IPS-NIHi7 (cell line): Measurements from ENCODE around the gene PIP4K2C.
"Not testable (repeated sequence)": the region's sequence is repeated elsewhere in the genome, so short reads cannot be mapped to it uniquely, and the experiment has no call there.

Source experiments
- DNase-seq: peaks from one replicate; pipeline ENCODE4 v3.0.0; 2012; ENCODE audit warnings: mixed read lengths; ENCODE audit errors: extremely low spot score

PIP4K2C gene

DNA sequence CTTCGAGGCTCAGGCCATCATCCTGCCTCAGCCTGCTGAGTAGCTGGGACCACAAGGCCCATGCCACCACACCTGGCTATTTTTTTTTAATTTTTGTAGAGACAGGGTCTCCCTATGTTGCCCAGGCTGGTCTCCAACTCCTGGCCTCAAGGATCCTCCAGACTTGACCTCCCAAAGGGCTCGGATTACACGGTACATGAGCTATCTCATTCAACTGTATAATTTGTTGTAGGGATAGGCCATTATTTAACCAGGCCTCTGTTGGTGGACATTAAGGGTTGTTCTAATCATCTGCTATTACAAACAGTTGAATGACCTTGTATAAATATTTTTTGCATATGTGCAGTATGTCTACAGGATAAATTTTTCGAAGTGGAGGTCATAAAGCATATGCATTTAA, 32.1 kb upstream of the PIP4K2C start:
- DNase-seq: no peak

GRCh38 chr12:57560516-57560915, 30.5 kb upstream of the PIP4K2C start:
- no peak for DNase-seq

DNA sequence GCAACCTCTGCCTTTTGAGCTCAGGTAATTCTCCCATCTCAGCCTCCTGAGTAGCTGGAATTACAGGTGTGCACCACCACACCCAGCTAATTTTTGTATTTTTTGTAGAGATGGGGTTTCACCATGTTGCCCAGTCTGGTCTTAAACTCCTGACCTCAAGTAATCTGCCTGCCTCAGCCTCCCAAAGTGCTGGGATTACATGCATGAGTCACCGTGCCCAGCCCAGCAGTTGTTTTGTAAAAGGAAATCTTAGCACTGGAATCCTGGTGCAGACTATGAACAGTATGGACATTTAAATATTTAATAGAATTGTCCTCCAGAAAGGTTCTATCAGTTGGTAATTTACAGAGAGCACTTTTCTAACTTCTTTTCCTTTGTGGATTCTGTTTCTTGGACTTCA, 29.9 kb upstream of the PIP4K2C start:
- not testable (repeated sequence) for DNase-seq

GRCh38 chr12:57563358-57563757, 27.6 kb upstream of the PIP4K2C start:
- no peak for DNase-seq

DNA sequence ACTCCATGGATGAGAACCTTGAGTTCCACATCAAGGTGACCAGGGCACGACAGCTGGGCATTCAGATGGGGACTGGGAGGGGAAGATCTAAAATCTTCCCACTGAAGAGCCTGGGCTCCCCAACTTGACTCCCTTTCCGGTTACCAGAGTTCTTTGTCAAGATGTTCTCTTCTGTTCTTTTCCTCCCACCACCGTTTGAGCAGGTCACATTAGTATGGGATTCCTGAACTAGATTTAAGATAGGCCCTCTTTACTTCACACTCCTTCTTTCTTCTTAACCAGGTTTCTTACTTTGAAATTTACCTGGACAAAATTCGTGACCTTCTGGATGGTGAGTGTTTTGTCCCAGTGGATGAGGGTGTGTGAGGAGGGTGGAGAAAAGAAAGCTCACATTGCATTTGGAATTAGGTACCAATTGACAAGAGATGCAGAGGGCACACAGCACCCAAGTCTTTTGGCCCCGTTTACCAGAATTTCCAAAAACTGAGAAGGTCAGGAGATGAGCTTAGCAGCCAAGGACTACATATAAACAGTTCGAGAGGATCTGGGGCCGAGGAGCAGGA, 26.7 kb upstream of the PIP4K2C start:
- no peak for DNase-seq

- no peak for DNase-seq
These were observed 22.2 kb upstream of the PIP4K2C start for GRCh38 chr12:57568838-57569237.

- DNase-seq: no peak
These were observed 21.1 kb upstream of the PIP4K2C start for GRCh38 chr12:57569858-57570257.

- not testable (repeated sequence) for DNase-seq
These were observed 20.6 kb upstream of the PIP4K2C start for GRCh38 chr12:57570438-57570837.

DNA sequence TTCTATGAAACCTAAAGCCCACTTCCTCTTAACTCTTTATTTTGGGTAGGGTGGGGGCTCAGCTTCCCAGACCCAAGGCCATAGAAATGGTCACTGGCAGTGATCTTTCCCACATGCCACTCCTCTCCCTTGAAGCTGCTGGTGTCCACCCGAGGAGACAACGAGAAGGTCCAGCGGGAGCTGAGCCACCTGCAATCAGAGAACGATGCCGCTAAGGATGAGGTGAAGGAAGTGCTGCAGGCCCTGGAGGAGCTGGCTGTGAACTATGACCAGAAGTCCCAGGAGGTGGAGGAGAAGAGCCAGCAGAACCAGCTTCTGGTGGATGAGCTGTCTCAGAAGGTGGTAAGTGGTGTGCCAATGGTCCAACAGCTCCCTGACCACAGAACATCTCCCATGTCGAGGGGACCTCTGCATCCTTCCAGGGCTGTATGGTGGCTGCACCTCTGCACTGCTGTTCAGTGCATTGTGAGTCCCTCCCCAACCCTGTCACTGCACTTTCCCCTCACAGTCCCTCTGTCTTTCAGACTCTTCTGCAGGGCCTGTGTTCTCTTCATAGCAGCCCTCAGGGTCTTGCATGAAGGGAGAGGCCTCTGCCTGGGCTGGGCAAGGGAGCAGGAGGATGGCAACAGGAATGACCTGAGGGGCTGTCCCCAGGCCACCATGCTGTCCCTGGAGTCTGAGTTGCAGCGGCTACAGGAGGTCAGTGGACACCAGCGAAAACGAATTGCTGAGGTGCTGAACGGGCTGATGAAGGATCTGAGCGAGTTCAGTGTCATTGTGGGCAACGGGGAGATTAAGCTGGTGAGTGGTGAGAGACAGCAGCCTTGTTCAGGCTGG, 18.8 kb upstream of the PIP4K2C start:
- DNase-seq: no peak

GRCh38 chr12:57574795-57575194, 16.2 kb upstream of the PIP4K2C start:
- DNase-seq: no peak

- no peak for DNase-seq
These were observed 15.0 kb upstream of the PIP4K2C start for GRCh38 chr12:57575771-57576612.

- DNase-seq: no peak
These were observed 14.3 kb upstream of the PIP4K2C start for GRCh38 chr12:57576613-57577160.

- DNase-seq: no peak
These were observed 12.8 kb upstream of the PIP4K2C start for GRCh38 chr12:57577981-57578758.

GRCh38 chr12:57579011-57579410, 12.0 kb upstream of the PIP4K2C start:
- no peak for DNase-seq

DNA sequence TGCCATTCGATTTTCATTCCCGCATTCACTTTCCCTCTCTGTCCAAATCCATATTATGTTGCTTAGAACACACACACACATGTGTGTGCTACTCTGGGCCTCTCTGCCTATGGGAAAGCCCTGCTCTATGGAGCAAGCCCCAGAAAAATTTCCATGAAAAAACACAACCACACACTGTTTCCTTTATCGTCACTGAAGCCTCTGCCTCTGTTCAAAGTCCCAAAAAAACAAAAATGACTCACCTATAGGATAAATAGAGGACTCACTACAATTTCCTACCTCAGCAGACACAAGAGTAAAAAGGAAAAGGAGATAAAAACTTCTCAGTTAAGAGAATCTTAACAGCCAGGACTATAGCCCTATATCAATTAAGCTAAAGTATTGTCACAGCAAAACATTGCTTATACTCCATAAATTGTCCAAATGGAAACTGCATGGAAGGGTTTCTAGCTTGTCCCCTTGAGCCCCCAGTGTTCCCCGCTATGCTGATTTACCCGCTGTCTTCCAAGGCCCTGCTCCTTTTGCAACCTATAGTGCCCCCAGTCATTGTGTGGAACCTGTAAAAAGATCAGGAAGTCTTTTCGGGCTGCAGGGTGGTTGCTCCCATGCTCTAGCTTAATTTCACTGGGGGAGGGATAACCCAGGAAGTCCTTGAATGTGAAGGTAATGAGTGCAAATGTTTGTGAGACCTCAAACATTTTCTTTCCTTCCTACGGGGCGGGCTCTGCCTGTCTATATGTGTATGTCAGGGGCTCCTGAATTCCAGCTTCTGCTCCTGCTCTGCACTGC, 11.1 kb upstream of the PIP4K2C start:
- no peak for DNase-seq

DNA sequence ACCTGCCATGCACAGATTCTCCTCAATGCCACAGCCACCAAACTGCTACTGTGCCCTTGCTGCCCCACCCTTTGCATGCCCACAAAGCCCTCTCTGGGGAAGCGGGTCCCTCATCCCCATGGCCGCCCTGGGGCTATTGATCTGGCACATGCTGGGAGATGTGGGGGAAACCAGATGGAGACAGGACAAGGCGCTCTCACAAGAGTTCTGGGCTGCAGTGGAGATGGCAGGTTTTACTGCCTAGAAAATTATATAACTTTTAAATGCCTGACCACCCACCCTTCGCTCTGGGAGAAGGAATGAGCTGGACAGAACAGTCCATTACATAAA, 10.6 kb upstream of the PIP4K2C start:
- no peak for DNase-seq

DNA sequence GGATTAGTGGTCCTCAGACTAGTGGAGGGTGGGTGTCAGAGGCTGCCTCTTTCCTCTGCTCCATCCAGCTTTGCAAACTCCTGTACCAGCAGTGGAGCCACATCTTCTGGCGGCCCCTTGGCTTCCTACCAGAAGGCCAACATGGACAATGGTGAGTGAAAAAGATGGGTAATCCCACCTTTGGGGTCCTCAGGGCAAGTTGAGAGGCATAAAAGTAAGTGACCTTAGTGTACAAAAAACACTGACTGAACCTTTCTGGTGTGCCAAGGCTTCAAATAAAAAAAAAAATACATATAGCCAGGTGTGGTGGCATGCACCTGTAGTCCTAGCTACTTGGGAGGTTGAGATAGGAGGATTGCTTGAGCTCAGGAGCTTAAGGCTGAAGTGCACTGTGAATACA, 9.2 kb upstream of the PIP4K2C start:
- DNase-seq: no peak

DNA sequence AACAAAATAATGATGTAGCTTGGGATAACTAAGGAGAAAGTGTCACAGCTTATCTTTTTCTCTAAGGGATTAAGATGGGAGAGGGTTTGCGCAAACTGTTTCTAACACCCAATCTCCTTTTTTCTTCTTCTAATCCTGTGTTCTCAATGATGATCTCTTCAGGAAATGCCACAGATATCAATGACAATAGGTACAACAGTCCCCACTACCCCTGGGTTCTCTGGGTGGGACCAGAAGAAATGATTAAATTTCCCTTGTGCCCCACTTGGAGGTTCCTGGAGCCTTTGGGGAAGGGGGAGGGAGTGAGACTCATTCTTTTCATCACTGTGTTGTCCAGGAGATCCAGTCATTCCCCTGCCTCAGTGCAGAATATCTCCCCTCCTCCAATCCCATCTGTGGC, 8.6 kb upstream of the PIP4K2C start:
- DNase-seq: no peak

- peak; percentile 97 for DNase-seq
These were observed 7.8 kb upstream of the PIP4K2C start for GRCh38 chr12:57583008-57583831.

GRCh38 chr12:57584050-57584449, 6.9 kb upstream of the PIP4K2C start:
- DNase-seq: no peak
